ENCODE data around the gene FMN1.

The FMN1 gene

GRCh38 chr15:32831485-32831884 is 363.0 kb downstream of the FMN1 start:
- Mint-ChIP-seq H3K4me1 (peaks cover 57% of the 10 kb centered on the region), H3K27me3 (ENCODE audit: low read depth, poor library complexity) (no peaks in the 10 kb centered on the region), H3K4me3 (no peak overlapping the region), H3K27ac (no peak overlapping the region), H3K9me3 (peaks cover 4% of the 10 kb centered on the region), H3K36me3 (ENCODE audit: low read depth) (peaks cover 20% of the 10 kb centered on the region)
- no peak for DNase-seq
- TF ChIP-seq CTCF (IDR thresholded peaks at IDR 0.05), result no peak

DNA sequence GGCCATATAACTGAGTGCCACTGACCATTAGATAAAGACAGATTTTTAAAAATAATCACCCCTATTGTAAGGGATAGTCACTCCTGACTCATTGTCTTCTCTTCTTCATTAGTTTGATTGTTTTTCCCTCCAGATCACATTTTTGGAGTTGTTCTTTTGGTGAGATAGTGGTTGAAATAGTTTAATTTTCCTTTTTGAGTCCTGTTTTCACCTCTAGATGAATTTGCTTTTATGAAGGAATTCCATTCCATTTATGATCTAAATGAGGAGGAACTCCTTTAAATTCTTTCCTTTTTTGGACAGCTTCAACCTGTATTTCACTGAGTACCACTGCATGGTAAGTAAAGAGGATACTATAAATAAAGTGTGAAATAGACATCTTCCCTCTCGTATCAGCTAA is 364.3 kb downstream of the FMN1 start:
- Mint-ChIP-seq H3K36me3 (ENCODE audit: low read depth) (peaks cover 19% of the 10 kb centered on the region), H3K27me3 (ENCODE audit: low read depth, poor library complexity) (no peaks in the 10 kb centered on the region), H3K4me3 (no peak overlapping the region), H3K27ac (no peak overlapping the region), H3K9me3 (peaks cover 4% of the 10 kb centered on the region), H3K4me1 (peaks cover 66% of the 10 kb centered on the region)
- DNase-seq, result no peak
- TF ChIP-seq CTCF (IDR thresholded peaks at IDR 0.05), result no peak

DNA sequence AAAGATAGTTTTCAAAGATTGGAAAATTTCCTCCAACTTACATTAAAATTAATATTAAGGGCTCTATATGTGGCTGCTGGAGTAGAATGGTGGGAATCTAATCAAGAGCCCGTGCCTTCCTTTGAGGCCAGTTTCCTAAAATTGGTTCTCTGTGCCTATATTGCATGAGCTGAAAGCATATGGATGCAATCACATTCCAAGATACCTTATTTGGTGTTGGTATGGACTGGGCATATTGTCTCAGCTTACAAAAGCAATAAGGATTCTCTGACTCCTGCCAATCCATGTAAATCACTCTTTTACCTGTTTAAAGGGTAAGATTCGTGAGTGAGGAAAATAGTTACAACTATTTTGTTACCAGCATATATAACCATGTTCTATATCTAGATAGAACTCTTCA is 365.1 kb downstream of the FMN1 start:
- no peak for DNase-seq
- H3K27ac Mint-ChIP-seq, result no peak overlapping the region
- H3K36me3 Mint-ChIP-seq (ENCODE audit: low read depth), result peaks cover 27% of the 10 kb centered on the region
- H3K27me3 Mint-ChIP-seq (ENCODE audit: low read depth, poor library complexity), result peaks cover under 1% of the 10 kb centered on the region
- TF ChIP-seq CTCF (IDR thresholded peaks at IDR 0.05), result no peak
- H3K4me3 Mint-ChIP-seq, result no peak overlapping the region
- peaks cover 4% of the 10 kb centered on the region for H3K9me3 Mint-ChIP-seq
- peaks cover 63% of the 10 kb centered on the region for H3K4me1 Mint-ChIP-seq

GRCh38 chr15:32828507-32829186 is 365.9 kb downstream of the FMN1 start:
- peaks cover 28% of the 10 kb centered on the region for H3K36me3 Mint-ChIP-seq (ENCODE audit: low read depth)
- peaks cover 4% of the 10 kb centered on the region for H3K27me3 Mint-ChIP-seq (ENCODE audit: low read depth, poor library complexity)
- no peak overlapping the region for H3K4me3 Mint-ChIP-seq
- DNase-seq, result no peak
- TF ChIP-seq CTCF (IDR thresholded peaks at IDR 0.05), result no peak
- no peak overlapping the region for H3K27ac Mint-ChIP-seq
- H3K9me3 Mint-ChIP-seq, result peaks cover 4% of the 10 kb centered on the region
- peaks cover 55% of the 10 kb centered on the region for H3K4me1 Mint-ChIP-seq

DNA sequence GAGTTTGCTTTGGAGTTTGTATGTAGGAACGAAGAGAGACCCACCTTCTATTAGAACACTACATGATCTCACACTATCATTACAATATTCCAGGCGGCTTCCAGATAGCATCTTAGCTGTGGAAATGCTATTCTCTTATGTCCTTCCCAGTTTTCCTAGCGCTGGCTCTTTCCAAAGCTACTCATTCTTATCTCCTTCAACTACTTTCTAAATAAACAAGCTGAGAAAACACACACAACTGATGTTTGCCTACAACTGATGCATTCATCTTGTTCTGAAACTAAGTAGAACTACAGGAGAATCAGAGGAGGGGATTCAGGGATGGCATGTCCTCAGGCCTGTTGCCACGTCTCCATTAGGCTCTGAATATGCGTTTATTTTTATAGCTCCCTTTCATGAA is 367.8 kb downstream of the FMN1 start:
- Mint-ChIP-seq H3K4me3 (no peak overlapping the region), H3K36me3 (ENCODE audit: low read depth) (peaks cover 29% of the 10 kb centered on the region), H3K9me3 (no peaks in the 10 kb centered on the region), H3K4me1 (peaks cover 48% of the 10 kb centered on the region), H3K27me3 (ENCODE audit: low read depth, poor library complexity) (peaks cover 7% of the 10 kb centered on the region), H3K27ac (no peak overlapping the region)
- DNase-seq, result no peak
- no peak for TF ChIP-seq CTCF (IDR thresholded peaks at IDR 0.05)

DNA sequence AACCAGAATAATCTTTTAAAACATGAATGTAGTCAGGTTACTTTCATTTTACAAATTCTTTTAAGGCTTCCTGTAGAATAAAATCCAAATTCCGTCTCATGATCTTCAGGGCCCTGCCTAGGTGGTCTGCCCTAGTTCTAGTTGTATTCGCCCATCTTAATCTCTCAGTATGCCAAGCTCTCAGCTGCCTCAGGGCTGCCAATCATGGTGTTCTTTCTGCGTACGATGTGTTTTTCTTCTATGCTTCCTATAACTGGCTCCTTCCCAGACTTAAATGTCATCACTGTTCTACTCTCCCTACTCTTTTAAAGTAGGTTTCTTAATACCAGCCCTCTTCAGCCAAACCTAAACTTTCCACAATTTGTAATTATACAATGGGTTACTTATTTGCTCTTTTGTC is 369.3 kb downstream of the FMN1 start:
- TF ChIP-seq CTCF (IDR thresholded peaks at IDR 0.05), result no peak
- Mint-ChIP-seq H3K27ac (peak overlapping the region; percentile 8), H3K27me3 (ENCODE audit: low read depth, poor library complexity) (peaks cover 7% of the 10 kb centered on the region), H3K9me3 (no peaks in the 10 kb centered on the region), H3K4me3 (no peak overlapping the region), H3K36me3 (ENCODE audit: low read depth) (peaks cover 34% of the 10 kb centered on the region), H3K4me1 (peaks cover 48% of the 10 kb centered on the region)
- DNase-seq, result no peak

Measured in nephron progenitor cell (in vitro differentiated cells).